Stimulated activated CD8-positive, alpha-beta memory T cell treated with anti-CD3 and anti-CD28 coated beads, Interleukin-12 subunit alpha, Interleukin-12 subunit beta, amount 100 ng/mL, for 1 hour (primary cell): ENCODE measurements around the gene CUBN.

Experiments used
- DNase-seq: peaks from one replicate; pipeline ENCODE4 v3.0.0-alpha.2; 2020; ENCODE audit warnings: low read depth

The CUBN gene

DNA sequence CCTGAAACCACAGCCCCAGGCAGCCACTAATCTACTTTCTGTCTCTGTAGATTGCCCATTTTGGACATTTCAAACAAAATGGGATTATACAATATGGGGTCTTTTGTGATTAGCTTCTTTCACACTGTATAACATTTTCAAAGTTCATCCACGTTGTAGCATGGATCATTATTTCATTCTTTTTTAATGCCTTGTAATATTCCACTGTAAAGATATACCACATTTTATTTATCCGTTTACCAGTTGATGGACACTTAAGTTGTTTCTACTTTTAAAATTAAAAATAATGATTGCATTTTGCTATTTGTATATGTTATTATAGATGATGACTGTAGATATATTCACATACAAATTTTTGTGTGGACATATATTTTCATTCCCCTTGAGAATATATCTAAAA lies 60.7 kb downstream of the CUBN start:
- DNase-seq = no peak

- no peak for DNase-seq
Measured at GRCh38 chr10:17067376-17068264, 62.0 kb downstream of the CUBN start.

GRCh38 chr10:17066807-17067206 lies 62.8 kb downstream of the CUBN start:
- DNase-seq = no peak

DNA sequence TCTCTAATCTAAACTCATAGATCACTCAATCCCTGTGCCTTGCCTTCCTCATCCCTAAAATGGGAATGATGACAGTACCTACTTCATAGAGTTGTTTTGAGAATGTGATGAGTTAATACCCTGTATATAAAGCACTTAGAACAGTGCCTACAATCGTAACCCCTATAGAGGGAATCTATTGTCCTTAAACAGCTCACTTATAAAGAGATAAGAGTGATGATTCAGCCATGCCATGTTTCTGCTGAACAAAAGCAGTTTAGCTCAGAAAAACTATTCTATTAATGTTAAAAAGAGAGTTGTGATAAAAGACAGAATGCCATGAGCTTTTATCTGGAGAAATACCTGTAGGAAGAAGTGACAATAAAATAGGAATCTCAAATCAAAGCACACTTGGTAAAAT lies 63.6 kb downstream of the CUBN start:
- DNase-seq = no peak

DNA sequence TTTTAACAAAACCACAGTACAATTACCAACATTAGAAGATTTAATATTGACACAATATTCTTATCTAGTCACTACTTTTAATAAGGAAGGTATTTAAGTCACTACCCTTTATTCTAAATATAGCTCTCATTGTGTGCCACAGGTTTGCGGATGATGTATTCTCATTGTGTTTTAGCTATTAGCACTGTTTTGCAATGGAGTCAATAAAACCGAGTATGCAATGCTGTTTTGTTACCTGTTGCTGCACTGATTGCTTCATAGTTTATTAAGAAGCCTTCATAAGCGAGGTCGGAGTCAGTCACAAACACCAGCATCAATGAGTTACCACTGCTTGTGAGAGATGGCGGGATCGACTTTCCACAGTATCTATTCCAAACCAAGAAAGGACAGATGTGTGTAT lies 64.3 kb downstream of the CUBN start:
- DNase-seq = no peak

DNA sequence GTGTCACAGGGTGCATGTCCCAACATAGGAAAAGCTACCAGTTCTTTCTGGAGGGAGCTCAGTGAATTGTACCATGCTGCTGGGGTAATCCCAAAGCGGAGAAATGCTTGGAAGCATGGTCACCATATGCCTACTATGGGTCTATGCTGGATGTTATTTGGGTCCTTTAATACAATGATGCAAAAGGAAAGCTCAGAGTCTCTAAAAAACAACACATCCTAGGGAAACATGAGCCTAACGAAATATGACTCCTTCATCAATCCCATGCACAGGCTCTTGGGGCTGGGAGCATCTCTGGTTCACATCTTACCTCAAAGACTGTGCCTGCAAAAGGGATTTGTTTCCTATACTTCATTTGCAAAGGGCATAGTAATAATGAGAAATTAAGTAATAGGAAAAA lies 65.2 kb downstream of the CUBN start:
- DNase-seq = no peak

GRCh38 chr10:17062955-17063484 lies 66.6 kb downstream of the CUBN start:
- no peak for DNase-seq

DNA sequence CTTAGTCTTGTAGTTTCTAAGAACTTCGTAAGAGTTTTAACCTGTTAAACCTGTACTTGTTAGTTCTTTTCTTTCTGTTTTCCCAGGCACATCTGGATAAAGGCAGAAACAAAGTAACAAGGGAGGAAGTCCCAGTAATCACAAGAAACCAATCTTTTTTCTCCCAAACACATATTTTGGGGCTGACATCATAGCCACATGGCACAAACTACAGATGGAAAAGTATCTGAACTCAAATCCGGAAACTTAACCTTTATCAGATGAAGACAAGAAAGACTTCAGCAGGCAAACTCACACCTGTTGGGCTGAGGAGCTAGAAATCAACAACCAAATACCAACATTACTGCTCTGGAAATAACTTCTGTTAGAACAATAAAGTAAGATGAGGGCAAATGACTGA lies 67.1 kb downstream of the CUBN start:
- no peak for DNase-seq

DNA sequence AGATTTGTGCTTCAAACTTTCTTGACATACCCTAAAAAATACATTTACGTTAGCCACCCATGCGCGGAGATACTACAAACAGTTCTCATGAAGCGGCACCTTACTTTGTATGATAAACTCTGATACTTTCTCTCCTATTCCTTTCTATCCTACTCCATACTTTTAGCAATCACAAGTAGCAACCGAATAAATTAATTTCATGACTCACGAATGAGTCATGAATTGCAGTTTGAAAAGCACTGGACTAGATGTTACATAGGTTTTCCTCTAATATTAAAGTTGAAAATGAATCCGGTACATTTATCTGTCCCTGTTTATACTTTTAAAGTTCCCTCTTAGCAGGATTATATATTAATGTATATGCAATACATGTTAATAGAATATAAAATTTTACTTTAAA lies 67.6 kb downstream of the CUBN start:
- no peak for DNase-seq

- DNase-seq = no peak
Measured at GRCh38 chr10:17061418-17061817, 68.2 kb downstream of the CUBN start.

- no peak for DNase-seq
Measured at GRCh38 chr10:17060289-17060688, 69.3 kb downstream of the CUBN start.

DNA sequence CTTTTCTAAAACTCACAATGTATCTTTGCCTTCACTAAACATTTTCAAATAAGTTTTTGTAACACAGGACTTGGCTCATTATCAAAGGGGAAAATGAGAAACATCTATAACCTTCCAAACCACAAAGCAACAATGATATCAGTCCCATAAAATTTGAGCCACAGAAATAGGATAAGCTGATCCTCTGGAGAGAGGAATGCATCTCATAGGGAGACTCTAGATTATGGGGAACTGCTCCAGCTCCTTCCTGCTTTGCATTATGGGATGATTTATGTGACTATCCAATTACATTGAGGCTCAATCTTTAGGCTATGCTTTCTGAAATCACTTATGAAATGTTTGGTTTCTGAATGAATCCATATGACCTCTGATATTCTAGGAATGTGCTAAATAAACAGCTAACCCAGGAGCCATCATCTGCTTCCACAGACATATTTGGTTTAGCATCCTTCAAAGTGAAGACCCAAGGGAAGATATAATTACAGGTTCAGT lies 70.4 kb downstream of the CUBN start:
- no peak for DNase-seq

DNA sequence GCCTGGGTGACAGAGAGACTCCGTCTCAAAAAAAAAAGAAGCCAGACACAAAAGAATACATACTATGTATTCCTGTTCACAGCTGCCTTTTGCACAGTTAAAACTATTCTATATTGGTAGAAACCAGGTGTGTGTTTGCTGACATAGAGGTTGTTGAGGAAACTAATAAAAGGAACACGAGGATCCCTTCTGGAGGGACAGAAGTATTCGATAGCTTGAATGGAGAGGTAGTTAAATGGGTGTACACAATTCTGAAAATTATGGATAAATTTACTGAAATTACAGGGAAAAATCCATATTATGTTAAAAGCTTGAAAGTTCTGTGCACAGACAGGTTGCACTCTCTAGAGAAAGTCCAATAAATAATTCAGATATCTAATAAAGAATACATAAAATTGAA lies 71.5 kb downstream of the CUBN start:
- no peak for DNase-seq

DNA sequence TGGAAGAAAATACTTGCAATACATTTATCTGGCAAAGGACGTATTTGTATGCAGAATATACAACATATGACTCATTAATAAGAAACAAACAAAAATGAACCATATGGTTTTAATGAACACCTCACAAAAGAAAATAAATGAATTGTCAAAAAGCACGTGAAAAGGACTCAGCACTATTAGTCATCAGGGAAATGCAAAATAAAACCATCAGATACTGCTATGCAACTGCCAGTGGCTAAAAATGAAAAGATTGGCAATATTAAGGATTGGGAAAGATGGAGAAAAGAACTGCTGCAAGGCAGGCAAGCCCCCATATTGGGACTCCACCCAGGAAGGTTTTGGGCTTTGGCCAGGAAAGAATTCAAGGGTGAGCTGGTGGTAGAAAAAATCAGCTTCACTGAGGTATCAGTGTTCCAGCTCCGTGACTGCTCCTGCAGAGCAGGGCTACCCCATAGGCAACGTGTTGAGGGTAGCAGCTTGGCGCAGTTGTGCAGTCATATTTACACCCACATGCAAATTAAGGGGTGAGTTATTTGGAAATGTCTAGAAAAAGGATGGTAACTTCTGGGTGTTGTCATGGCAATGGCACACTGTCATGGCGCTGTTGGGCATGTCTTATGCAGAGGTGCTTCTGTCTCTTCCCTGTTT lies 72.7 kb downstream of the CUBN start:
- no peak for DNase-seq

GRCh38 chr10:17053513-17053912 lies 76.1 kb downstream of the CUBN start:
- DNase-seq = no peak

GRCh38 chr10:17053061-17053460 lies 76.5 kb downstream of the CUBN start:
- DNase-seq = no peak

- no peak for DNase-seq
Measured at GRCh38 chr10:17051851-17052250, 77.8 kb downstream of the CUBN start.

- DNase-seq = no peak
Measured at GRCh38 chr10:17049195-17049594, 80.4 kb downstream of the CUBN start.

- no peak for DNase-seq
Measured at GRCh38 chr10:17047908-17048307, 81.7 kb downstream of the CUBN start.

DNA sequence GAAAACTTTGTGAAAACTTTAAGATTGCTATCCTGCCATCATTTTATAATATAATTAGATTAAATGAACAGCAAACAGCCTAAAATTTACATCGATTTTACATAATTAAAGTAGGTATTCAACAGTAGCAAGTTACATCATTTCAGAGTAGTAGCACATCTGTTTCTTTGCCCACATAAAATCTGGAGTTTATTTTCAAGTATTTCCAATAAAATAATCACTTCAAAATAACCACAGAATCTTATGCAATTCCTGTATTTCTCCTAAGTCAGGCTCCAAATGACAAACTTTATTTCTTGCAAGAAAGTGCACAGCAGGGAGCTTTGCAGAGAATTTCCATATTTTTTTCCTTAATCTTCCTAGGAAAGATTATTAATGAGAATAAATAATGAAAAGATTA lies 82.6 kb downstream of the CUBN start:
- no peak for DNase-seq

GRCh38 chr10:17043586-17043985 lies 86.0 kb downstream of the CUBN start:
- no peak for DNase-seq

DNA sequence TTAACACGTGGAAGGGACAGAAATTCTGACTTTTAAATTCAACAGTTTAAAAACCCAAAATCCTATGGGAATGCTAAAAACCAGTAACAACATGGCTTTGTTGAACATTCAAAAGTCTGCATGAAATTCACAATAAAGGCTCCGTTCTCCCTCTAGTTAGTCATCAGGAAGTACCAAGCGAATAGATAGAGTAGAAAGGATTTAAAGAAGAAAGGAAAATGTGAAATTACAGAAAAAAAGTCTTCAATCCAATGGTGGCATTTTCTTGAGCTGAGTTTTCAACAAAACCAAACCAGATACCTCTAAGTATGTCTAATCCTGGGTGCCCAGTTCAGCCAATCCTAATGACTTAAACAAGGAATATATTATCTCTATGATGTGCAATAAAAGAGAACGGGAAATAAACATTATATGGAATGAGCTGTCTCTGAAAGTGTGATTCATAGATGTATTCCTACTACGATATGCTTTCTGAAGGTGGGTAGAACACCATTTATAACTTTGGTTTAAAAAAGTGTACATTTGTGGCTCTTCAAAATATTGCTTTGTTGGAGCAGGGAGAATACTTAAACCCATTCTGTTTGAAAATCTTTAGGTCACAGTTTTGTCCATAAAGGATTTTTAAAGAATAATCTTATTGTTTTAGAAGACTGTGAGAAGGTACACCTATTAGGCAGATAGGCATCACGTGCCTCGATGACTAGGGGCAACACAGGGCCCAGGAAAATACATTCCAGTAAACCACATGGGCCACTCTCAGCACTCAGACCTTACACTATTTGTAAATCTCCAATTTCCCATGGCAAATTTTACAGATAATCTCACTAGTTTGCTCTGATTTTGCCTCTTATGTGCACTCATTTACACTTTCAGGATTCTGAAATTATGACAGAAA lies 87.7 kb downstream of the CUBN start:
- no peak for DNase-seq
